Muscle layer of duodenum (tissue), 2 donors: ENCODE data around the gene OTUD1.

Experiments used
- H3K27ac ChIP-seq: one replicate; pipeline ENCODE4 v1.7.0; 2013; ENCODE audit warnings: mild to moderate bottlenecking, low read length
- H3K27me3 ChIP-seq: one replicate; pipeline ENCODE4 v1.7.0; 2013; ENCODE audit warnings: low read depth, mild to moderate bottlenecking, control low read depth, low read length
- H3K36me3 ChIP-seq, 2 donors: one replicate each; pipeline ENCODE4 v1.7.0; 2013; ENCODE audit warnings: low read length in 2 of 2, control low read depth in 1 of 2, mild to moderate bottlenecking in 1 of 2; ENCODE audit not compliant: insufficient read depth in 2 of 2, control insufficient read depth in 1 of 2
- H3K4me1 ChIP-seq, 2 donors: one replicate each; pipeline ENCODE4 v1.7.0; 2013; ENCODE audit warnings: low read length in 2 of 2, mild to moderate bottlenecking in 2 of 2, control low read depth in 1 of 2, moderate library complexity in 1 of 2; ENCODE audit not compliant: insufficient read depth in 2 of 2, control insufficient read depth in 1 of 2
- H3K4me3 ChIP-seq, 2 donors: one replicate each; pipeline ENCODE4 v1.7.0; 2013; ENCODE audit warnings: low read length in 2 of 2, low read depth in 1 of 2, mild to moderate bottlenecking in 1 of 2
- H3K9me3 ChIP-seq, 2 donors: one replicate each; pipeline ENCODE4 v1.7.0; 2013; ENCODE audit warnings: low read length in 2 of 2, control low read depth in 1 of 2, mild to moderate bottlenecking in 1 of 2; ENCODE audit not compliant: control insufficient read depth in 1 of 2
- donor health status: healthy.

The OTUD1 gene

DNA sequence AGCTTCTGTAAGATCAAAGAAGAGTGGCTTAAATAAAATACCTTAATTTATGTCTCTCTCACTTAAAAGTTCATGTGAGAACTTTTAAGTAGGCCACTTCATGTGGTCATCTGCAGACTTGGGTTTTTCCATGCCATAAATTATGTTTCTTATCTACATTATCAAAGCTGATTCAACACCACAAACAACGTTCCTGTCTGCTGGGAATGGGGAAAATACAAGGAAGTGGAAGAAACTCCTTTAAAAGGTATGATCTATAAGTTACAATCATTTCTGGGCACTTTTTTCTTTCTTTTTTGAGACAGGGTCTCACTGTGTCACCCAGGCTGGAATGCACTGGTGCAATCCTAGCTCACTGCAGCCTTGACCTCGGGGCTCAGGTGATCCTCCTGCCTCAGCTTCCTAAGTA is 16.9 kb upstream of the OTUD1 start:
- no peak overlapping the region for H3K27ac ChIP-seq
- H3K9me3 ChIP-seq = no peaks in the 10 kb centered on the region
- H3K4me1 ChIP-seq = no peaks in the 10 kb centered on the region
- no peak overlapping the region for H3K4me3 ChIP-seq
- no peaks in the 10 kb centered on the region for H3K27me3 ChIP-seq
- no peaks in the 10 kb centered on the region for H3K36me3 ChIP-seq

GRCh38 chr10:23432166-23432565 is 6.7 kb upstream of the OTUD1 start:
- Histone ChIP-seq H3K36me3 (no peaks in the 10 kb centered on the region), H3K27ac (peak overlapping the region; percentile 1), H3K27me3 (no peaks in the 10 kb centered on the region)

GRCh38 chr10:23432639-23433038 is 6.2 kb upstream of the OTUD1 start:
- Histone ChIP-seq H3K27me3 (no peaks in the 10 kb centered on the region), H3K4me1 (no peaks in the 10 kb centered on the region), H3K36me3 (no peaks in the 10 kb centered on the region), H3K4me3 (no peak overlapping the region), H3K27ac (peak overlapping the region; percentile 1), H3K9me3 (no peaks in the 10 kb centered on the region)

More at GRCh38 chr10:23432166-23432565, 6.7 kb upstream of the OTUD1 start:
- Histone ChIP-seq H3K4me3 (no peak overlapping the region), H3K9me3 (no peaks in the 10 kb centered on the region), H3K4me1 (no peaks in the 10 kb centered on the region)

DNA sequence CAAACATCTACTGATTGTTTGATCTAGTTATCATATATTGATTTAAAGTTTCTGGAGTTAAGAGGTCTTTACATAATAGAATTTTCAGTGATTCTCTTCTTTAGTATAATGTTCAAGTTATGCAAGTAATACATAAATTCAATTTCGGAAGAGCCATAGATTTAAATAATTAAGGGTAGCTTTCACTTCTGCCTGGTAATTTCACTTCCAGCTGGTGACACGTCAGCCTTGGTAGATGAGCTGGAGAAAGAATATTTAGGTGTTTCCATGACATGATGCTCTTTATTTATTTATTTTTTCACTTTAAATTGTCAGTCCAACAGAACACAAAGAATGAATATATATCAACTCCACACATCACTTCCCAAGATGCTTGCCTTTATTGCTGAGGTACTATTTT is 5.2 kb upstream of the OTUD1 start:
- Histone ChIP-seq H3K27ac (no peak overlapping the region), H3K4me1 (no peaks in the 10 kb centered on the region), H3K4me3 (no peak overlapping the region), H3K36me3 (no peaks in the 10 kb centered on the region), H3K27me3 (no peaks in the 10 kb centered on the region), H3K9me3 (no peaks in the 10 kb centered on the region)

DNA sequence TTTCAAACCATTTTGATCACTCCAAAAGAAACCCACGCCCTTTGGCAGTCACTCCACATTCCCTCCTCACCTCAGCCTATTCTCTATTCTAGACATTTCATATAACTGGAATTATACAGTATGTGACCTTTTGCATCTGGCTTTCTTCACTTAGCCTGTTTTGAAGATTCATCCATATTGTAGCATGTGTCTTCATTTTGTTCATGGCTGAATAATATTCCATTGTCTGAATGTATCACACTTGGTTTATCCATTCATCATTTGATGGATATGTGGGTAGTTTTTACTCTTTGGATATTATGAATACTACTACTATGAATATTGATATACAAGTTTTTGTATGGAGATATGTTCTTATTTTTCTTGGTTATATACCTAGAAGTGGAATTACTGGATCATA is 3.5 kb upstream of the OTUD1 start:
- no peaks in the 10 kb centered on the region for H3K27me3 ChIP-seq
- no peaks in the 10 kb centered on the region for H3K9me3 ChIP-seq
- H3K27ac ChIP-seq = no peak overlapping the region
- H3K36me3 ChIP-seq = no peaks in the 10 kb centered on the region
- H3K4me1 ChIP-seq = no peaks in the 10 kb centered on the region
- no peak overlapping the region for H3K4me3 ChIP-seq

- Histone ChIP-seq H3K27ac (no peak overlapping the region), H3K4me3 (no peak overlapping the region), H3K27me3 (no peaks in the 10 kb centered on the region), H3K36me3 (no peaks in the 10 kb centered on the region), H3K9me3 (no peaks in the 10 kb centered on the region), H3K4me1 (peaks cover 0 to 9% of the 10 kb centered on the region in 2 donors)
These were observed 1.9 kb upstream of the OTUD1 start for GRCh38 chr10:23436983-23437382.

- H3K27ac ChIP-seq = peak overlapping the region; percentile 71
- peaks cover 6 to 20% of the 10 kb centered on the region in 2 donors for H3K4me1 ChIP-seq
- peak overlapping the region; percentile 65 for H3K4me3 ChIP-seq
- H3K27me3 ChIP-seq = no peaks in the 10 kb centered on the region
- no peaks in the 10 kb centered on the region for H3K9me3 ChIP-seq
- no peaks in the 10 kb centered on the region for H3K36me3 ChIP-seq
These were observed 820 bp upstream of the OTUD1 start for GRCh38 chr10:23437963-23438546.

DNA sequence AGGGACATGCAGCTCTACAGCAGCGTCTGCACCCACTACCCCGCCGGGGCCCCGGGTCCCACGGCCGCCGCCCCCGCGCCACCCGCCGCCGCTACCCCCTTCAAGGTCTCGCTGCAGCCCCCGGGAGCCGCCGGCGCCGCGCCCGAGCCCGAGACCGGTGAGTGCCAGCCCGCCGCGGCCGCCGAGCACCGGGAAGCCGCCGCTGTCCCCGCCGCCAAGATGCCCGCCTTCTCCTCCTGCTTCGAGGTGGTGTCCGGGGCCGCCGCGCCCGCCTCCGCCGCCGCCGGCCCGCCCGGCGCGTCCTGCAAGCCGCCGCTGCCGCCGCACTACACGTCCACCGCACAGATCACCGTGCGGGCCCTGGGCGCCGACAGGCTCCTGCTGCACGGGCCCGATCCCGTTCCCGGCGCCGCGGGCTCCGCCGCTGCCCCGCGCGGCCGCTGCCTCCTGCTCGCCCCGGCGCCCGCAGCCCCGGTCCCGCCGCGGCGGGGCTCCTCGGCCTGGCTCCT is 631 bp downstream of the OTUD1 start:
- Histone ChIP-seq H3K4me1 (peaks cover 6 to 25% of the 10 kb centered on the region in 2 donors), H3K9me3 (no peaks in the 10 kb centered on the region), H3K27me3 (no peaks in the 10 kb centered on the region), H3K4me3 (peak overlapping the region in 1 of 2 donors; percentile 91), H3K27ac (no peak overlapping the region), H3K36me3 (no peaks in the 10 kb centered on the region)

DNA sequence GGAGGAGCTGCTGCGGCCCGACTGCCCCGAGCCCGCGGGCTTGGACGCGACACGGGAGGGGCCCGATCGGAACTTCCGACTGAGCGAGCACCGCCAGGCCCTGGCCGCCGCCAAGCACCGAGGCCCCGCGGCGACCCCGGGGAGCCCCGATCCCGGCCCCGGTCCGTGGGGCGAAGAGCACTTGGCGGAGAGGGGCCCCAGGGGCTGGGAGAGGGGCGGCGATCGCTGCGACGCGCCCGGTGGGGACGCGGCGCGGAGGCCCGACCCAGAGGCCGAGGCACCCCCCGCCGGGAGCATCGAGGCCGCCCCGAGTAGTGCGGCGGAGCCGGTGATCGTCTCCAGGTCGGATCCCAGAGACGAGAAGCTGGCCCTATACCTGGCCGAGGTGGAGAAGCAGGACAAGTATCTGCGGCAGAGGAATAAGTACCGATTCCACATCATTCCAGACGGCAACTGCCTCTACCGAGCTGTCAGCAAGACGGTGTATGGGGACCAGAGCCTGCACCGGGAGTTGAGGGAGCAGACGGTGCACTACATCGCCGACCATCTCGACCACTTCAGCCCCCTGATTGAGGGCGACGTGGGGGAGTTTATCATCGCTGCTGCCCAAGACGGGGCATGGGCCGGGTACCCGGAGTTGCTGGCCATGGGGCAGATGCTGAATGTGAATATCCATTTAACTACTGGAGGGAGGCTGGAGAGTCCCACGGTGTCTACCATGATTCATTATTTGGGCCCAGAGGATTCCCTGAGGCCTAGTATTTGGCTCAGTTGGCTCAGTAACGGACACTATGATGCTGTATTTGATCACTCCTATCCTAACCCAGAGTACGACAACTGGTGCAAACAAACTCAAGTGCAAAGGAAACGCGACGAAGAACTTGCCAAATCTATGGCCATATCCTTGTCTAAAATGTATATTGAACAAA is 1.4 kb downstream of the OTUD1 start:
- Histone ChIP-seq H3K4me1 (peaks cover 6 to 25% of the 10 kb centered on the region in 2 donors), H3K27me3 (no peaks in the 10 kb centered on the region), H3K27ac (peak overlapping the region; percentile 56), H3K9me3 (no peaks in the 10 kb centered on the region), H3K36me3 (no peaks in the 10 kb centered on the region), H3K4me3 (peak overlapping the region; percentile 62 to 91)

DNA sequence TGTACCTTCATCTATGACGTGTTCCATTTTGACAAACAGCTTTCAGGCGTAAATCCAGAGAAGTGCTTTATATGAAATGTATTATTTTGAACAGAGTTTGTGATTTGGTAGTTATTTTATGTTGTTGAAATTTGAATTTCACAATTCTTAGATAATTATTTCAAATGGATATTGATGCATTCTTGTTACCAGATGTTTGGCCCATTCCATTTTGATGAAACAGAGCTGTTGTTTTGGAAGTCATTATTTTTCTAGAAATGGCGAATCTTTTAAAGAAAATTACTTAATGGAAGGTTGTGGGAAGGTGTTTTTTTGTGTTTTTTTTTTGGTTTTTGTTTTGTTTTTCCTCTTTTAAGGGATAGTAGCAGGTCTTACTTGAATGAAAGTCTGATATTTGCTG is 2.4 kb downstream of the OTUD1 start:
- H3K4me3 ChIP-seq = peak overlapping the region; percentile 62 to 91
- H3K27ac ChIP-seq = peak overlapping the region; percentile 56
- no peaks in the 10 kb centered on the region for H3K27me3 ChIP-seq
- H3K9me3 ChIP-seq = no peaks in the 10 kb centered on the region
- no peaks in the 10 kb centered on the region for H3K36me3 ChIP-seq
- peaks cover 6 to 25% of the 10 kb centered on the region in 2 donors for H3K4me1 ChIP-seq

- Histone ChIP-seq H3K9me3 (no peaks in the 10 kb centered on the region), H3K36me3 (no peaks in the 10 kb centered on the region), H3K4me1 (peaks cover 6 to 25% of the 10 kb centered on the region in 2 donors), H3K27ac (no peak overlapping the region), H3K27me3 (no peaks in the 10 kb centered on the region), H3K4me3 (peak overlapping the region in 1 of 2 donors; percentile 91)
These were observed 4.1 kb downstream of the OTUD1 start for GRCh38 chr10:23442936-23443335.
